Measurements from ENCODE around the gene CDKAL1. TPM values are rescaled to one million over a fixed set of nuclear protein-coding genes. Genes with fewer than 3 reads are reported as not detected.

The CDKAL1 gene
- total RNA-seq, 1 donor from 2014 or later: 11.3 TPM

DNA sequence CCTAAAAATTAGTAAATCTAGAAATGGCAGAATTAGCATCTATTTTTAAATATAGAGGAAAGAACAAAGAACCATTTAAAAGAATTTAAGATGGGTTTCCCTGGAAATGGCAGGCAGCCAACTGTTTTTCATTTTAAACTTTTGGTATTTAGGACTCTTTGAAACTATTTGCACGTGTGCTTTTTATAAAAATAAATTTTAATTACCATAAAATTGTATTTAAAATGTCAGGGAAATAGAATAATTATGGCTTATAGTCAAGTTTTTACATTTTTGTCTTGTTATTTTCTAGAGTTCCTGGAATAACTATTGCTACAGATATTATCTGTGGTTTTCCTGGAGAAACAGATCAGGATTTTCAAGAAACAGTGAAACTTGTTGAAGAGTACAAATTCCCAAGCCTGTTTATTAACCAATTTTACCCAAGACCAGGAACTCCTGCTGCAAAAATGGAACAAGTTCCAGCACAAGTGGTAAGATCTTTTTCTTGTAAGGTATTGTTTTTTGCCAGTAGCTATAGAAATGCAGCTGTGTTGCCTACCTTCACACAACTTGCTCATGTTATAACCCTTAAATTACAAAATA, 530.6 kb downstream of the CDKAL1 start:
- no peaks in the 10 kb centered on the region for H3K9me3 ChIP-seq
- TF ChIP-seq POLR2AphosphoS5 (IDR thresholded peaks at IDR 0.05; ENCODE audit: insufficient read depth in 1 of 2, low read depth in 1 of 2) (no peak), POLR2A (IDR thresholded peaks at IDR 0.05) (no peak)
- TF ChIP-seq, protein P1, sequence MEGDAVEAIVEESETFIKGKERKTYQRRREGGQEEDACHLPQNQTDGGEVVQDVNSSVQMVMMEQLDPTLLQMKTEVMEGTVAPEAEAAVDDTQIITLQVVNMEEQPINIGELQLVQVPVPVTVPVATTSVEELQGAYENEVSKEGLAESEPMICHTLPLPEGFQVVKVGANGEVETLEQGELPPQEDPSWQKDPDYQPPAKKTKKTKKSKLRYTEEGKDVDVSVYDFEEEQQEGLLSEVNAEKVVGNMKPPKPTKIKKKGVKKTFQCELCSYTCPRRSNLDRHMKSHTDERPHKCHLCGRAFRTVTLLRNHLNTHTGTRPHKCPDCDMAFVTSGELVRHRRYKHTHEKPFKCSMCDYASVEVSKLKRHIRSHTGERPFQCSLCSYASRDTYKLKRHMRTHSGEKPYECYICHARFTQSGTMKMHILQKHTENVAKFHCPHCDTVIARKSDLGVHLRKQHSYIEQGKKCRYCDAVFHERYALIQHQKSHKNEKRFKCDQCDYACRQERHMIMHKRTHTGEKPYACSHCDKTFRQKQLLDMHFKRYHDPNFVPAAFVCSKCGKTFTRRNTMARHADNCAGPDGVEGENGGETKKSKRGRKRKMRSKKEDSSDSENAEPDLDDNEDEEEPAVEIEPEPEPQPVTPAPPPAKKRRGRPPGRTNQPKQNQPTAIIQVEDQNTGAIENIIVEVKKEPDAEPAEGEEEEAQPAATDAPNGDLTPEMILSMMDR (IDR thresholded peaks at IDR 0.05): no peak
- no peaks in the 10 kb centered on the region for H3K36me3 ChIP-seq
- intact Hi-C loops (cut with DNase I): no loop called here
- no peaks in the 10 kb centered on the region for H3K4me1 ChIP-seq
- H3K27ac ChIP-seq: no peak overlapping the region
- no peaks in the 10 kb centered on the region for H3K27me3 ChIP-seq
- DNase-seq (ENCODE audit: extremely low spot score in 2 of 2): no peak
- no peak overlapping the region for H3K4me3 ChIP-seq

DNA sequence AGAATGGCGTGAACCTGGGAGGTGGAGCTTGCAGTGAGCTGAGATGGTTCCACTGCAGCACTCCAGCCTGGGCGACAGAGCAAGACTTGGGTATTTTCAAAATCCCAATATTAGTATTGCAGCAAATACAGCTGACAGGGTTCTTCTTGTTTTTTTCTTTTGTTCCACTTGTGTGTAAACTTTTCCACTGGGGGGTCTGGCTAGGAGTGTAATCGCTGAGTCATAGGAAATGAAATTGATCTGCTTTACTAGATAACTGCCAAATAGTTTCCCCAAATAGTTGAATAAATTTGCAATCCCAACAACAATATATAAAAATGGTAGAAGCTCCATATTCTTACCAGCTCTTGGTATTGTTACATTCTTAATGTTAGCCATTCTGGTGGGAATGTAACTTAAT, 533.3 kb downstream of the CDKAL1 start:
- Histone ChIP-seq H3K36me3 (no peaks in the 10 kb centered on the region), H3K9me3 (no peaks in the 10 kb centered on the region), H3K27ac (no peak overlapping the region), H3K27me3 (no peaks in the 10 kb centered on the region), H3K4me1 (no peaks in the 10 kb centered on the region), H3K4me3 (no peak overlapping the region)
- intact Hi-C loops (cut with DNase I): no loop called here
- TF ChIP-seq, protein P1 (IDR thresholded peaks at IDR 0.05): no peak
- TF ChIP-seq POLR2A (IDR thresholded peaks at IDR 0.05): no peak
- DNase-seq (ENCODE audit: extremely low spot score in 2 of 2): no peak

DNA sequence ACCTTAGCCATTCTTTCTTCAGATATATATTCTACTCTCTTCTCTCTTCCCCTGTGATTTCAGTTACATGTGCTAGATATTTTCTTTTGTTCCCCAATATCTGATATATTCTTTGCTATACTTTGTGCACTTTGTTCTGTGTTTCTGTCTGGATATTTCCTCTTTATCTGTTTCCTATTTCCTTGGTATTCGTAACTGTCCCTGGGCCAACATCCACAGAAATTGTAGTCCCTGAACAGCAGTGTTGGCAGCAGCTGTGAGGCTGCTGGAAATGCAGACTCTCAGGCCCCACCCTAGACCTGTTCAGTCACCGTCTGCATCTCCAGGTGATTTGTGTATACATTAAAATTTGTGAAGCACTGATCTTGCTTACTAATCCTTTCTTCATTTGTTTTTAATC, 536.4 kb downstream of the CDKAL1 start:
- no peaks in the 10 kb centered on the region for H3K9me3 ChIP-seq
- no peak for DNase-seq (ENCODE audit: extremely low spot score in 2 of 2)
- H3K27ac ChIP-seq: no peak overlapping the region
- no peak for TF ChIP-seq POLR2A (IDR thresholded peaks at IDR 0.05)
- TF ChIP-seq POLR2AphosphoS5 (IDR thresholded peaks at IDR 0.05; ENCODE audit: insufficient read depth in 1 of 2, low read depth in 1 of 2): no peak
- TF ChIP-seq, protein P1 (IDR thresholded peaks at IDR 0.05): no peak
- H3K4me1 ChIP-seq: no peaks in the 10 kb centered on the region
- no peaks in the 10 kb centered on the region for H3K36me3 ChIP-seq
- intact Hi-C loops (cut with DNase I): no loop called here
- H3K27me3 ChIP-seq: no peaks in the 10 kb centered on the region
- H3K4me3 ChIP-seq: no peak overlapping the region

DNA sequence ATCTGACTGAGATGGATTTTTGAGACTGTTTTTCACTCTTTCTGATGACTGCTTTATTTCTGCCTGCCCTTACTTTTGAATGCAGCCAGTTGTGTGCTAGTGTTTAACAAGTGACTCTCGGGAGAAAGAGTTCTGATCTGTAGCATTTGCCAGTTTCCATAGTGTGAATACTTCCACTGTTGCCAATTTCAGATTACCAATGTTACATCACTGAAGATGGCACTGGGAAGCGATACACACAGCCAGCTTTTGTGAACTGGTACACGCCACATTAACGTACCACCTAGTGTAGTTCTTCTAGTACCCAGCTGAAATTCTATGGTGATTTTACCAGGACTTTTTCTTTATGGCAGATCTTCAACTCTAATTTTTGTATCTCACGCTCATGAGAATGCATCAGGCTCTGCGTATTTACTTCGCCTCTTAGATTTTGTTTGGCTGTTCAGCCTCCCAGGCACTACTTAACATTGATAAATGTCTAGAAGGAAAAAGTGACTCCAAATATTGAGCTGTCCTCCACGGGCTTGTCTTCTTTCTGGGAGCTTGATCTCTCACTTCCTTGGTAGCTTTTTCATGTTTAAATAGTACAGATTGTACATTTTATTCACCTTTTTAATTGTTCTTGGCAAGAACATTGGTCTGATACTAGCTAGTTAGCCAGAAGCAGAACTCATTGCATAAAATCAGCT, 537.7 kb downstream of the CDKAL1 start:
- DNase-seq (ENCODE audit: extremely low spot score in 2 of 2): no peak
- Histone ChIP-seq H3K27ac (no peak overlapping the region), H3K36me3 (no peaks in the 10 kb centered on the region), H3K27me3 (no peaks in the 10 kb centered on the region), H3K9me3 (no peaks in the 10 kb centered on the region), H3K4me1 (no peaks in the 10 kb centered on the region), H3K4me3 (no peak overlapping the region)
- TF ChIP-seq, protein P1 (IDR thresholded peaks at IDR 0.05): no peak
- TF ChIP-seq POLR2AphosphoS5 (IDR thresholded peaks at IDR 0.05; ENCODE audit: insufficient read depth in 1 of 2, low read depth in 1 of 2) (no peak), POLR2A (IDR thresholded peaks at IDR 0.05) (no peak)
- intact Hi-C loops (cut with DNase I): no loop called here

DNA sequence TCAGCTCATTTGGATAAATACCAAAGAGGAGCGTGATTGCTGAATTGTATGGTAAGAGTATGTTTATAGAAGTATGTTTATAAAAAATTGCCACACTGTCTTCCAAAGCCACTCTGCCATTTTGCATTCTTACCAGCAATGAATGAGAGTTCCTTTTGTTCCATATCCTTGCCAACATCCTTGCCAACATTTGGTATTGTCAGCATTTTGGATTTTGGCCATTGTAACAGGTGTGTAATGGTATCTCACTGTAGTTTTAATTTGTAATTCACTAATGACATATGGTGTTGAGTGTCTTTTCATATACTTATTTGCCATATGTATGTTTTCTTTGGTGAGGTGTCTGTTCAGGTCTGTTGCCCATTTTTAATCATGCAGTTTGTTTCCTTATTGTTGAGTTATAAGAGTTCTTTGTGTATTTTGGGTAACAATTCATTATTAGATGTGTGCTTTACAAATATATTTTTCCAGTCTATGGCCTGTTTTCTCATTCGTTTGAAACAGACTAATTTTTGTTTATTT, 539.1 kb downstream of the CDKAL1 start:
- H3K9me3 ChIP-seq: no peaks in the 10 kb centered on the region
- TF ChIP-seq, protein P1 (IDR thresholded peaks at IDR 0.05): no peak
- TF ChIP-seq POLR2A (IDR thresholded peaks at IDR 0.05) (no peak), POLR2AphosphoS5 (IDR thresholded peaks at IDR 0.05; ENCODE audit: insufficient read depth in 1 of 2, low read depth in 1 of 2) (no peak)
- H3K27ac ChIP-seq: no peak overlapping the region
- no peak overlapping the region for H3K4me3 ChIP-seq
- intact Hi-C loops (cut with DNase I): no loop called here
- H3K4me1 ChIP-seq: no peaks in the 10 kb centered on the region
- no peak for DNase-seq (ENCODE audit: extremely low spot score in 2 of 2)
- no peaks in the 10 kb centered on the region for H3K36me3 ChIP-seq
- no peaks in the 10 kb centered on the region for H3K27me3 ChIP-seq

Measured in vagina (tissue), 2 donors.